ENCODE data around the gene LANCL3. TPM values are rescaled to one million over a fixed set of nuclear protein-coding genes. Genes with fewer than 3 reads are reported as not detected.

The LANCL3 gene
- total RNA-seq, 1 experiment from 2014 or later: 0.03 TPM

- in situ Hi-C loops (cut with HindIII; ENCODE audit: low pct_unique_long_range_greater_than_20kb, low sequenced_read_pairs) (no loop called here), intact Hi-C loops (cut with micrococcal nuclease; ENCODE audit: unreplicated experiment) (no loop called here)
- BruUV-seq (replicated peaks): no TSS peak
- TF ChIP-seq, protein P1, sequence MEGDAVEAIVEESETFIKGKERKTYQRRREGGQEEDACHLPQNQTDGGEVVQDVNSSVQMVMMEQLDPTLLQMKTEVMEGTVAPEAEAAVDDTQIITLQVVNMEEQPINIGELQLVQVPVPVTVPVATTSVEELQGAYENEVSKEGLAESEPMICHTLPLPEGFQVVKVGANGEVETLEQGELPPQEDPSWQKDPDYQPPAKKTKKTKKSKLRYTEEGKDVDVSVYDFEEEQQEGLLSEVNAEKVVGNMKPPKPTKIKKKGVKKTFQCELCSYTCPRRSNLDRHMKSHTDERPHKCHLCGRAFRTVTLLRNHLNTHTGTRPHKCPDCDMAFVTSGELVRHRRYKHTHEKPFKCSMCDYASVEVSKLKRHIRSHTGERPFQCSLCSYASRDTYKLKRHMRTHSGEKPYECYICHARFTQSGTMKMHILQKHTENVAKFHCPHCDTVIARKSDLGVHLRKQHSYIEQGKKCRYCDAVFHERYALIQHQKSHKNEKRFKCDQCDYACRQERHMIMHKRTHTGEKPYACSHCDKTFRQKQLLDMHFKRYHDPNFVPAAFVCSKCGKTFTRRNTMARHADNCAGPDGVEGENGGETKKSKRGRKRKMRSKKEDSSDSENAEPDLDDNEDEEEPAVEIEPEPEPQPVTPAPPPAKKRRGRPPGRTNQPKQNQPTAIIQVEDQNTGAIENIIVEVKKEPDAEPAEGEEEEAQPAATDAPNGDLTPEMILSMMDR (IDR thresholded peaks at IDR 0.05): no peak
- TF ChIP-seq SIN3A (IDR thresholded peaks at IDR 0.05; ENCODE audit: borderline replicate concordance, insufficient read depth, low read depth, low read length): no peak
- TF ChIP-seq POLR2AphosphoS5 (IDR thresholded peaks at IDR 0.05; ENCODE audit: low read depth, low read length): no peak
- no peak for TF ChIP-seq TCF7L2 (IDR thresholded peaks at IDR 0.05; ENCODE audit: low read depth, low read length)
- TF ChIP-seq, protein P2, sequence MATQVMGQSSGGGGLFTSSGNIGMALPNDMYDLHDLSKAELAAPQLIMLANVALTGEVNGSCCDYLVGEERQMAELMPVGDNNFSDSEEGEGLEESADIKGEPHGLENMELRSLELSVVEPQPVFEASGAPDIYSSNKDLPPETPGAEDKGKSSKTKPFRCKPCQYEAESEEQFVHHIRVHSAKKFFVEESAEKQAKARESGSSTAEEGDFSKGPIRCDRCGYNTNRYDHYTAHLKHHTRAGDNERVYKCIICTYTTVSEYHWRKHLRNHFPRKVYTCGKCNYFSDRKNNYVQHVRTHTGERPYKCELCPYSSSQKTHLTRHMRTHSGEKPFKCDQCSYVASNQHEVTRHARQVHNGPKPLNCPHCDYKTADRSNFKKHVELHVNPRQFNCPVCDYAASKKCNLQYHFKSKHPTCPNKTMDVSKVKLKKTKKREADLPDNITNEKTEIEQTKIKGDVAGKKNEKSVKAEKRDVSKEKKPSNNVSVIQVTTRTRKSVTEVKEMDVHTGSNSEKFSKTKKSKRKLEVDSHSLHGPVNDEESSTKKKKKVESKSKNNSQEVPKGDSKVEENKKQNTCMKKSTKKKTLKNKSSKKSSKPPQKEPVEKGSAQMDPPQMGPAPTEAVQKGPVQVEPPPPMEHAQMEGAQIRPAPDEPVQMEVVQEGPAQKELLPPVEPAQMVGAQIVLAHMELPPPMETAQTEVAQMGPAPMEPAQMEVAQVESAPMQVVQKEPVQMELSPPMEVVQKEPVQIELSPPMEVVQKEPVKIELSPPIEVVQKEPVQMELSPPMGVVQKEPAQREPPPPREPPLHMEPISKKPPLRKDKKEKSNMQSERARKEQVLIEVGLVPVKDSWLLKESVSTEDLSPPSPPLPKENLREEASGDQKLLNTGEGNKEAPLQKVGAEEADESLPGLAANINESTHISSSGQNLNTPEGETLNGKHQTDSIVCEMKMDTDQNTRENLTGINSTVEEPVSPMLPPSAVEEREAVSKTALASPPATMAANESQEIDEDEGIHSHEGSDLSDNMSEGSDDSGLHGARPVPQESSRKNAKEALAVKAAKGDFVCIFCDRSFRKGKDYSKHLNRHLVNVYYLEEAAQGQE (IDR thresholded peaks at IDR 0.05; ENCODE audit: insufficient read depth in 1 of 2, low read depth in 2 of 2, low read length in 1 of 2): no peak
- DNase-seq (ENCODE audit: low read depth, low spot score) (no peak), ATAC-seq (no peak)
- Histone ChIP-seq H3K27ac (ENCODE audit: low read length) (no peak overlapping the region), H3K9me3 (ENCODE audit: control insufficient read depth, insufficient read depth, low read depth, low read length) (no peaks in the 10 kb centered on the region), H3K4me1 (ENCODE audit: control insufficient read depth, insufficient read depth, low read length) (no peaks in the 10 kb centered on the region), H3K4me3 (ENCODE audit: low read depth in 2 of 2, low read length in 2 of 2) (no peak overlapping the region), H3K27me3 (ENCODE audit: control insufficient read depth, insufficient read depth, low read length) (no peaks in the 10 kb centered on the region), H3K36me3 (ENCODE audit: control insufficient read depth, insufficient read depth, low read length) (no peaks in the 10 kb centered on the region)
- CTCF ChIA-PET: no interaction called here
- POLR2A ChIA-PET: no interaction called here
These were observed 140.5 kb downstream of the LANCL3 start for GRCh38 chrX:37711991-37712390.

DNA sequence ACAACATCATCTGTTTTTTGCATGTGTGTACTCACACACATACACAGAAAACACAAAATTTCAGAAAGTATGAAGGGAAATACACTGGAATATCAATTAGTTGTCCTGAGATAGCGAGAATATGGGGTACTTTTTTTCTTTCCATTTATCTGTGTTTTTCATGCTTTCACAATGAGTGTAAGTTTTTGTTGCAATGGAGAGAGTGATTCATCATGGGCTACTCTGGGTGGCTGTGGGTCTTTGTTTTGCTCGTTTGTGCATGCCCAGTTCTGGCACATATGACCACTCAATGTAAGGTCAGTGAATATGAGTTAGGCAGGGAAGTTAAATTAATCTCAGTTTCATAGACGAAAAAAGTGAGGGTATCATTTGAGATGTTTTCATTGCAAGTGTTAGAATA, 141.0 kb downstream of the LANCL3 start:
- Histone ChIP-seq H3K27ac (ENCODE audit: low read length) (no peak overlapping the region), H3K36me3 (ENCODE audit: control insufficient read depth, insufficient read depth, low read length) (no peaks in the 10 kb centered on the region), H3K27me3 (ENCODE audit: control insufficient read depth, insufficient read depth, low read length) (no peaks in the 10 kb centered on the region), H3K4me1 (ENCODE audit: control insufficient read depth, insufficient read depth, low read length) (no peaks in the 10 kb centered on the region), H3K9me3 (ENCODE audit: control insufficient read depth, insufficient read depth, low read depth, low read length) (no peaks in the 10 kb centered on the region), H3K4me3 (ENCODE audit: low read depth in 2 of 2, low read length in 2 of 2) (no peak overlapping the region)
- TF ChIP-seq TCF7L2 (IDR thresholded peaks at IDR 0.05; ENCODE audit: low read depth, low read length) (no peak), SIN3A (IDR thresholded peaks at IDR 0.05; ENCODE audit: borderline replicate concordance, insufficient read depth, low read depth, low read length) (no peak), POLR2AphosphoS5 (IDR thresholded peaks at IDR 0.05; ENCODE audit: low read depth, low read length) (no peak)
- TF ChIP-seq, protein P2 (IDR thresholded peaks at IDR 0.05; ENCODE audit: insufficient read depth in 1 of 2, low read depth in 2 of 2, low read length in 1 of 2): no peak
- TF ChIP-seq, protein P1 (IDR thresholded peaks at IDR 0.05): no peak
- in situ Hi-C loops (cut with HindIII; ENCODE audit: low pct_unique_long_range_greater_than_20kb, low sequenced_read_pairs) (no loop called here), intact Hi-C loops (cut with micrococcal nuclease; ENCODE audit: unreplicated experiment) (no loop called here)
- CTCF ChIA-PET: no interaction called here
- ATAC-seq (no peak), DNase-seq (ENCODE audit: low read depth, low spot score) (no peak)
- POLR2A ChIA-PET: no interaction called here
- no TSS peak for BruUV-seq (replicated peaks)

All from Panc1 (cell line).